Caco-2 (cell line): ENCODE results near the gene DYRK3. TPM values are rescaled to one million over a fixed set of nuclear protein-coding genes. Genes with fewer than 3 reads are reported as not detected.

ENCODE experiments used
- BruUV-seq: library from RNA; stranded (reverse); fragments of 400-500 nt; replicated peaks from 2 replicates; lab custom pipeline; 2021; lab: Mats Ljungman, UMichigan
- CTCF ChIA-PET: fragments of 300-600 bp; sonication (Branson Sonifier 250); formaldehyde crosslinking; loops from one replicate; lab custom pipeline; 2022; ENCODE audit warnings: antibody characterized with exemption; lab: Charles Lee
- POLR2A ChIA-PET: fragments of 300-600 bp; sonication (Branson Sonifier 250); formaldehyde crosslinking; loops from one replicate; lab custom pipeline; 2022; ENCODE audit warnings: antibody characterized with exemption; lab: Charles Lee
- DNase-seq, 2 experiments: peaks; one replicate each; pipeline versions ENCODE4 v3.0.0 to v3.0.0-alpha.2; 2020 to 2022
- H3K27me3 ChIP-seq: replicated peaks from 2 replicates; pipeline ENCODE4 v1.6.0; 2011; ENCODE audit warnings: low read length; ENCODE audit not compliant: control insufficient read depth, insufficient read depth
- H3K36me3 ChIP-seq: 2 replicates; pipeline ENCODE4 v1.5.1; 2011; ENCODE audit warnings: low read length; ENCODE audit not compliant: control insufficient read depth, insufficient read depth
- H3K4me1 ChIP-seq: fragments of 250-450 bp; sonication (Bioruptor Pico); 2 replicates; pipeline ENCODE4 v1.5.1; 2020; ENCODE audit warnings: mild to moderate bottlenecking
- H3K4me3 ChIP-seq: 2 replicates; pipeline ENCODE4 v1.5.1; 2011; ENCODE audit warnings: low read depth, mild to moderate bottlenecking, control low read depth, low read length
- H3K9me3 ChIP-seq: fragments of 250-450 bp; sonication (Bioruptor Pico); 2 replicates; pipeline ENCODE4 v1.5.1; 2020; ENCODE audit warnings: mild to moderate bottlenecking, moderate library complexity
- H3K27ac Mint-ChIP-seq: one replicate; pipeline ENCODE4 v1.8.0; 2022; ENCODE audit warnings: mixed read lengths; ENCODE audit not compliant: unreplicated experiment
- H3K27me3 Mint-ChIP-seq: one replicate; pipeline ENCODE4 v1.8.0; 2022; ENCODE audit warnings: mixed read lengths; ENCODE audit not compliant: insufficient read depth, unreplicated experiment
- H3K36me3 Mint-ChIP-seq: one replicate; pipeline ENCODE4 v1.8.0; 2022; ENCODE audit warnings: mild to moderate bottlenecking, mixed read lengths; ENCODE audit not compliant: insufficient read depth, unreplicated experiment
- H3K4me1 Mint-ChIP-seq: one replicate; pipeline ENCODE4 v1.8.0; 2022; ENCODE audit warnings: low read depth, mixed read lengths; ENCODE audit not compliant: unreplicated experiment
- H3K4me3 Mint-ChIP-seq: one replicate; pipeline ENCODE4 v1.8.0; 2022; ENCODE audit warnings: mild to moderate bottlenecking, moderate library complexity, mixed read lengths; ENCODE audit not compliant: unreplicated experiment
- H3K9me3 Mint-ChIP-seq: one replicate; pipeline ENCODE4 v1.8.0; 2022; ENCODE audit warnings: mixed read lengths; ENCODE audit not compliant: unreplicated experiment
- CTCF ChIP-seq, 2 experiments: fragments of 200-600 bp in 1 of 2; IDR thresholded peaks; 1 replicate in 1 of 2; 2 replicates in 1 of 2; pipeline versions ENCODE4 v1.5.1 to v1.8.0; 2011 to 2022; ENCODE audit warnings: antibody characterized with exemption in 1 of 2, control low read depth in 1 of 2, inconsistent platforms in 1 of 2, low read depth in 1 of 2, low read length in 1 of 2, mild to moderate bottlenecking in 1 of 2, moderate library complexity in 1 of 2; ENCODE audit not compliant: insufficient read depth in 1 of 2, severe bottlenecking in 1 of 2, unreplicated experiment in 1 of 2
- intact Hi-C: fragments of 100-400 bp; cut with micrococcal nuclease; formaldehyde crosslinking; loops from one replicate; pipeline ENCODE4 v1.10.0; 2022; ENCODE audit not compliant: unreplicated experiment
- total RNA-seq: library from RNA; stranded (reverse); gene quantifications from 2 replicates; pipeline ENCODE4 v1.2.3, GENCODE V29; 2022

DYRK3 gene
- total RNA-seq, 1 experiment from 2014 or later = not detected

GRCh38 chr1:206683313-206683712, 48.0 kb downstream of the DYRK3 start:
- Mint-ChIP-seq H3K4me1 (peaks cover 27% of the 10 kb centered on the region), H3K9me3 (no peaks in the 10 kb centered on the region), H3K27ac (no peak overlapping the region), H3K27me3 (no peaks in the 10 kb centered on the region), H3K4me3 (no peak overlapping the region), H3K36me3 (peaks cover 6% of the 10 kb centered on the region)
- Histone ChIP-seq H3K27me3 (no peaks in the 10 kb centered on the region), H3K4me3 (no peak overlapping the region), H3K4me1 (peaks cover 34% of the 10 kb centered on the region), H3K36me3 (no peaks in the 10 kb centered on the region), H3K9me3 (no peaks in the 10 kb centered on the region)
- BruUV-seq = no TSS peak
- ChIA-PET CTCF (no interaction called here), POLR2A (no interaction called here)
- intact Hi-C loops = no loop called here
- no peak for TF ChIP-seq CTCF (IDR thresholded peaks at IDR 0.05; ENCODE audit: insufficient read depth in 1 of 2, low read depth in 1 of 2, low read length in 1 of 2, severe bottlenecking in 1 of 2, unreplicated experiment in 1 of 2)
- no peak for DNase-seq

GRCh38 chr1:206684003-206684402, 48.7 kb downstream of the DYRK3 start:
- no peak overlapping the region for H3K4me3 ChIP-seq
- no peaks in the 10 kb centered on the region for H3K9me3 ChIP-seq
- no peaks in the 10 kb centered on the region for H3K36me3 ChIP-seq
- H3K4me1 ChIP-seq = peaks cover 41% of the 10 kb centered on the region
- BruUV-seq = TSS peak; percentile 72
- Mint-ChIP-seq H3K4me1 (peaks cover 31% of the 10 kb centered on the region), H3K9me3 (no peaks in the 10 kb centered on the region), H3K27me3 (no peaks in the 10 kb centered on the region), H3K4me3 (peak overlapping the region; percentile 80), H3K36me3 (peaks cover 6% of the 10 kb centered on the region), H3K27ac (peak overlapping the region; percentile 17)
- CTCF ChIA-PET = interaction anchor here (0.8 kb wide), 1 partner anchor 12 kb away, joined by 3 read pairs; no protein-coding TSS in a partner anchor
- POLR2A ChIA-PET = interaction anchor here (0.6 to 1.8 kb wide), 4 partner anchors 9 to 72 kb away, joined by 4 to 7 read pairs (median 4); partner anchors contain the start of gene EIF2D
- TF ChIP-seq CTCF (IDR thresholded peaks at IDR 0.05; ENCODE audit: insufficient read depth in 1 of 2, low read depth in 1 of 2, low read length in 1 of 2, severe bottlenecking in 1 of 2, unreplicated experiment in 1 of 2) = no peak
- DNase-seq = no peak
- no peaks in the 10 kb centered on the region for H3K27me3 ChIP-seq
- intact Hi-C loops = no loop called here

- Histone ChIP-seq H3K4me1 (peaks cover 48% of the 10 kb centered on the region), H3K9me3 (no peaks in the 10 kb centered on the region), H3K36me3 (no peaks in the 10 kb centered on the region), H3K4me3 (peak within 1 kb of the TSS; percentile 72), H3K27me3 (no peaks in the 10 kb centered on the region)
- Mint-ChIP-seq H3K27ac (peak within 1 kb of the TSS; percentile 70), H3K9me3 (no peaks in the 10 kb centered on the region), H3K4me3 (peak within 1 kb of the TSS; percentile 80), H3K4me1 (peaks cover 37% of the 10 kb centered on the region), H3K36me3 (peaks cover 6% of the 10 kb centered on the region), H3K27me3 (no peaks in the 10 kb centered on the region)
- BruUV-seq = no TSS peak
- no peak for TF ChIP-seq CTCF (IDR thresholded peaks at IDR 0.05; ENCODE audit: insufficient read depth in 1 of 2, low read depth in 1 of 2, low read length in 1 of 2, severe bottlenecking in 1 of 2, unreplicated experiment in 1 of 2)
- DNase-seq = peak; percentile 67 to 79
- intact Hi-C loops = no loop called here
- CTCF ChIA-PET = interaction anchor here (0.8 kb wide), 1 partner anchor 12 kb away, joined by 3 read pairs; no protein-coding TSS in a partner anchor
- POLR2A ChIA-PET = interaction anchor here (0.6 to 1.8 kb wide), 4 partner anchors 10 to 72 kb away, joined by 4 to 7 read pairs (median 4); partner anchors contain the start of gene EIF2D
Observed at GRCh38 chr1:206684478-206685333, 49.4 kb downstream of the DYRK3 start, which contains the start of gene MAPKAPK2. MAPKAPK2 (plus strand) TSS chr1:206684905; CDS start chr1:206685230, 325 bp downstream.
